GM18868 (cell line): ENCODE data around the gene IPO13.
A peak's percentile ranks its signal among the peaks of the same experiment; 100 is the strongest.

Experiments used
- ATAC-seq: cut with Tn5 transposase; IDR thresholded peaks from one replicate; pipeline ENCODE4 v1.9.1; 2021; ENCODE audit warnings: mild to moderate bottlenecking, moderate library complexity; ENCODE audit not compliant: unreplicated experiment

The IPO13 gene

GRCh38 chr1:43984855-43985254, 38.1 kb downstream of the IPO13 start:
- ATAC-seq, result no peak

- no peak for ATAC-seq
Measured at GRCh38 chr1:43985984-43986595, 39.3 kb downstream of the IPO13 start.

- no peak for ATAC-seq
Measured at GRCh38 chr1:43986712-43987111, 40.0 kb downstream of the IPO13 start.

- no peak for ATAC-seq
Measured at GRCh38 chr1:43987159-43987902, 40.6 kb downstream of the IPO13 start.

- no peak for ATAC-seq
Measured at GRCh38 chr1:43990271-43991199, 43.8 kb downstream of the IPO13 start.

- ATAC-seq, result no peak
Measured at GRCh38 chr1:43991200-43991475, 44.4 kb downstream of the IPO13 start.

- ATAC-seq, result peak; percentile 72
Measured at GRCh38 chr1:43991476-43992231, 44.9 kb downstream of the IPO13 start, which contains the start of gene CCDC24. Gene CCDC24 (plus strand): TSS chr1:43991599. CDS start chr1:43991879, 280 bp downstream.

GRCh38 chr1:43992232-43992995, 45.7 kb downstream of the IPO13 start:
- ATAC-seq, result no peak

- ATAC-seq, result no peak
Measured at GRCh38 chr1:43993206-43993914, 46.6 kb downstream of the IPO13 start.

GRCh38 chr1:43994071-43994470, 47.3 kb downstream of the IPO13 start:
- ATAC-seq, result no peak

- ATAC-seq, result no peak
Measured at GRCh38 chr1:43994794-43995790, 48.3 kb downstream of the IPO13 start.

- no peak for ATAC-seq
Measured at GRCh38 chr1:43995984-43996732, 49.4 kb downstream of the IPO13 start.

GRCh38 chr1:43996733-43997115, 50.0 kb downstream of the IPO13 start:
- no peak for ATAC-seq

- ATAC-seq, result no peak
Measured at GRCh38 chr1:43997295-43997999, 50.7 kb downstream of the IPO13 start.

GRCh38 chr1:43998000-43998378, 51.2 kb downstream of the IPO13 start:
- ATAC-seq, result no peak

- no peak for ATAC-seq
Measured at GRCh38 chr1:43999455-43999854, 52.7 kb downstream of the IPO13 start.

GRCh38 chr1:44000122-44000665, 53.4 kb downstream of the IPO13 start:
- ATAC-seq, result no peak
